ENCODE results near the gene SLC35E3. TPM values are rescaled to one million over a fixed set of nuclear protein-coding genes. Genes with fewer than 3 reads are reported as not detected.

The SLC35E3 gene
- polyA plus RNA-seq, 2 of the 4 experiments (the other 2 are of a cell fraction) = 5.1 to 22.1 TPM

DNA sequence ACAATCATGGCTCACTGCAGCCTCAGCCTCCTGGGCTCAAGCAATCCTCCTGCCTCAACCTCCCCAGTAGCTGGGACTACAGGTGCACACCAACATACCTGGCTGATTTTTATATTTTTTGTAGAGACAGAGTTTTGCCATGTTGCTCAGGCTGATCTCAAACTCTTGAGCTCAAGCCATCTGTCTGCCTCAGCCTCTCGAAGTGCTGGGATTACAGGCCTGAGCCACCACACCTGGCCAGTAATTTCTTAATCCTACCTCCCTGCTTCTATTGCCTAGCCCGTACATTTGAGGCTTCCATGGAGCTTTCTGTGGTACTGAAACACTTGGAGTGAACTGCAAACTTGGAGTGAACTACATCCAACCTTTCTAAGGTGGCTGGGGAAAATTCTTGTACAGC, 20.7 kb downstream of the SLC35E3 start (continued):
- no peak for TF ChIP-seq MAZ (IDR thresholded peaks at IDR 0.05; ENCODE audit: borderline replicate concordance, low read depth, low read length)

GRCh38 chr12:68767191-68767590, 21.2 kb downstream of the SLC35E3 start:
- Histone ChIP-seq H3K27ac (no peak overlapping the region), H3K4me2 (no peak overlapping the region), H3K9me3 (no peaks in the 10 kb centered on the region), H3K4me3 (no peak overlapping the region), H3K4me1 (no peaks in the 10 kb centered on the region)
- TF ChIP-seq FOXS1 (CRISPR knock-in tag; IDR thresholded peaks at IDR 0.05) = no peak
- TF ChIP-seq JUNB (IDR thresholded peaks at IDR 0.05) = no peak
- TF ChIP-seq KDM5A (IDR thresholded peaks at IDR 0.05) = no peak
- TF ChIP-seq RARB (CRISPR knock-in tag; IDR thresholded peaks at IDR 0.05) = no peak
- TF ChIP-seq, protein P1, sequence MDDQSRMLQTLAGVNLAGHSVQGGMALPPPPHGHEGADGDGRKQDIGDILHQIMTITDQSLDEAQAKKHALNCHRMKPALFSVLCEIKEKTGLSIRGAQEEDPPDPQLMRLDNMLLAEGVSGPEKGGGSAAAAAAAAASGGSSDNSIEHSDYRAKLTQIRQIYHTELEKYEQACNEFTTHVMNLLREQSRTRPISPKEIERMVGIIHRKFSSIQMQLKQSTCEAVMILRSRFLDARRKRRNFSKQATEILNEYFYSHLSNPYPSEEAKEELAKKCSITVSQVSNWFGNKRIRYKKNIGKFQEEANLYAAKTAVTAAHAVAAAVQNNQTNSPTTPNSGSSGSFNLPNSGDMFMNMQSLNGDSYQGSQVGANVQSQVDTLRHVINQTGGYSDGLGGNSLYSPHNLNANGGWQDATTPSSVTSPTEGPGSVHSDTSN (IDR thresholded peaks at IDR 0.05) = no peak
- no peak for TF ChIP-seq EHMT2 (IDR thresholded peaks at IDR 0.05; ENCODE audit: low read depth)
- TF ChIP-seq, protein P2, sequence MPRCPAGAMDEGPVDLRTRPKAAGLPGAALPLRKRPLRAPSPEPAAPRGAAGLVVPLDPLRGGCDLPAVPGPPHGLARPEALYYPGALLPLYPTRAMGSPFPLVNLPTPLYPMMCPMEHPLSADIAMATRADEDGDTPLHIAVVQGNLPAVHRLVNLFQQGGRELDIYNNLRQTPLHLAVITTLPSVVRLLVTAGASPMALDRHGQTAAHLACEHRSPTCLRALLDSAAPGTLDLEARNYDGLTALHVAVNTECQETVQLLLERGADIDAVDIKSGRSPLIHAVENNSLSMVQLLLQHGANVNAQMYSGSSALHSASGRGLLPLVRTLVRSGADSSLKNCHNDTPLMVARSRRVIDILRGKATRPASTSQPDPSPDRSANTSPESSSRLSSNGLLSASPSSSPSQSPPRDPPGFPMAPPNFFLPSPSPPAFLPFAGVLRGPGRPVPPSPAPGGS (IDR thresholded peaks at IDR 0.05) = no peak
- no peak for TF ChIP-seq HDAC2 (IDR thresholded peaks at IDR 0.05)
- no peak for TF ChIP-seq CHD4 (IDR thresholded peaks at IDR 0.05; ENCODE audit: borderline replicate concordance)
- TF ChIP-seq SREBF2 (IDR thresholded peaks at IDR 0.05) = no peak
- TF ChIP-seq RFX5 (IDR thresholded peaks at IDR 0.05) = no peak
- TF ChIP-seq, protein P3, sequence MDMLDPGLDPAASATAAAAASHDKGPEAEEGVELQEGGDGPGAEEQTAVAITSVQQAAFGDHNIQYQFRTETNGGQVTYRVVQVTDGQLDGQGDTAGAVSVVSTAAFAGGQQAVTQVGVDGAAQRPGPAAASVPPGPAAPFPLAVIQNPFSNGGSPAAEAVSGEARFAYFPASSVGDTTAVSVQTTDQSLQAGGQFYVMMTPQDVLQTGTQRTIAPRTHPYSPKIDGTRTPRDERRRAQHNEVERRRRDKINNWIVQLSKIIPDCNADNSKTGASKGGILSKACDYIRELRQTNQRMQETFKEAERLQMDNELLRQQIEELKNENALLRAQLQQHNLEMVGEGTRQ (IDR thresholded peaks at IDR 0.05) = no peak
- TF ChIP-seq BHLHE40 (IDR thresholded peaks at IDR 0.05; ENCODE audit: low read depth, low read length) = no peak
- TF ChIP-seq EP300 (IDR thresholded peaks at IDR 0.05) = no peak
- no peak for FAIRE-seq
- no peak for ATAC-seq
- CTCF ChIA-PET = no interaction called here
- DNase-seq (ENCODE audit: low read depth in 1 of 2, low spot score in 1 of 2) = no peak
- WGBS (ENCODE audit: missing lambda C conversion rate) = 80% methylated on average over 7 of the region's 7 CpGs
- POLR2A ChIA-PET = no interaction called here

- ChIA-PET POLR2A (no interaction called here), CTCF (no interaction called here)
- FAIRE-seq (no peak), ATAC-seq (no peak), DNase-seq (ENCODE audit: low read depth in 1 of 2, low spot score in 1 of 2) (no peak)
- Histone ChIP-seq H3K4me1 (no peaks in the 10 kb centered on the region), H3K4me3 (no peak overlapping the region), H3K27ac (no peak overlapping the region), H3K9me3 (no peaks in the 10 kb centered on the region), H3K4me2 (no peak overlapping the region)
- TF ChIP-seq ZSCAN20 (CRISPR knock-in tag; IDR thresholded peaks at IDR 0.05) (no peak), EP300 (IDR thresholded peaks at IDR 0.05) (no peak), CBX8 (IDR thresholded peaks at IDR 0.05) (no peak), NPAS2 (CRISPR knock-in tag; IDR thresholded peaks at IDR 0.05; ENCODE audit: borderline replicate concordance) (no peak), EHMT2 (IDR thresholded peaks at IDR 0.05; ENCODE audit: low read depth) (no peak), RCOR1 (IDR thresholded peaks at IDR 0.05; ENCODE audit: low read depth, low read length) (no peak), KDM5A (IDR thresholded peaks at IDR 0.05) (no peak), RARB (CRISPR knock-in tag; IDR thresholded peaks at IDR 0.05) (no peak), HMGXB4 (CRISPR knock-in tag; IDR thresholded peaks at IDR 0.05; ENCODE audit: borderline replicate concordance) (no peak), JUN (IDR thresholded peaks at IDR 0.05) (no peak), HDAC2 (IDR thresholded peaks at IDR 0.05) (no peak), NR3C1 (IDR thresholded peaks at IDR 0.05) (no peak), CHD4 (IDR thresholded peaks at IDR 0.05; ENCODE audit: borderline replicate concordance) (no peak), RFX5 (IDR thresholded peaks at IDR 0.05) (no peak), NFE2L2 (conservative IDR thresholded peaks at IDR 0.05; ENCODE audit: low read length) (no peak)
- TF ChIP-seq, protein P4, sequence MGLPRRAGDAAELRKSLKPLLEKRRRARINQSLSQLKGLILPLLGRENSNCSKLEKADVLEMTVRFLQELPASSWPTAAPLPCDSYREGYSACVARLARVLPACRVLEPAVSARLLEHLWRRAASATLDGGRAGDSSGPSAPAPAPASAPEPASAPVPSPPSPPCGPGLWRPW (IDR thresholded peaks at IDR 0.05) = no peak
- TF ChIP-seq, protein P2 (IDR thresholded peaks at IDR 0.05) = no peak
- 87% methylated on average over 4 of the region's 4 CpGs for whole genome bisulfite sequencing (ENCODE audit: missing lambda C conversion rate)
These were observed 22.5 kb downstream of the SLC35E3 start for GRCh38 chr12:68768431-68768939.

All from A549 (cell line).